HuH-7 (cell line): Measurements from ENCODE around the gene CLASP1.
A peak's percentile ranks its signal among the peaks of the same experiment; 100 is the strongest.
"Not testable (repeated sequence)": the region's sequence is repeated elsewhere in the genome, so short reads cannot be mapped to it uniquely, and the experiment has no call there.

Source experiments
- DNase-seq: peaks from one replicate; pipeline ENCODE4 v3.0.0; 2011; ENCODE audit warnings: low spot score

The CLASP1 gene

GRCh38 chr2:121649149-121649595, at the start of gene CLASP1:
TSS of gene CLASP1 (minus strand) at chr2:121649462. CDS start at chr2:121605895, 43,567 bp downstream.
- DNase-seq, result peak; percentile 89

- DNase-seq, result no peak
Observed at GRCh38 chr2:121698318-121698930, 49.2 kb upstream of the CLASP1 start.

- no peak for DNase-seq
Observed at GRCh38 chr2:121697108-121697631, 47.9 kb upstream of the CLASP1 start.

- DNase-seq, result no peak
Observed at GRCh38 chr2:121696410-121696930, 47.2 kb upstream of the CLASP1 start.

- no peak for DNase-seq
Observed at GRCh38 chr2:121695171-121695451, 45.8 kb upstream of the CLASP1 start.

- DNase-seq, result no peak
Observed at GRCh38 chr2:121694398-121695170, 45.3 kb upstream of the CLASP1 start.

GRCh38 chr2:121690572-121690971, 41.3 kb upstream of the CLASP1 start:
- DNase-seq, result not testable (repeated sequence)

GRCh38 chr2:121690095-121690494, 40.8 kb upstream of the CLASP1 start:
- DNase-seq, result no peak

- DNase-seq, result peak; percentile 40
Observed at GRCh38 chr2:121689356-121689755, 40.1 kb upstream of the CLASP1 start.

GRCh38 chr2:121688820-121689219, 39.6 kb upstream of the CLASP1 start:
- DNase-seq, result no peak

GRCh38 chr2:121686902-121687301, 37.6 kb upstream of the CLASP1 start:
- no peak for DNase-seq

GRCh38 chr2:121686218-121686617, 37.0 kb upstream of the CLASP1 start:
- DNase-seq, result no peak

GRCh38 chr2:121682396-121683298, 33.4 kb upstream of the CLASP1 start:
- no peak for DNase-seq

- no peak for DNase-seq
Observed at GRCh38 chr2:121677855-121678254, 28.6 kb upstream of the CLASP1 start.

GRCh38 chr2:121671621-121672020, 22.4 kb upstream of the CLASP1 start:
- not testable (repeated sequence) for DNase-seq

- no peak for DNase-seq
Observed at GRCh38 chr2:121670181-121670580, 20.9 kb upstream of the CLASP1 start.

GRCh38 chr2:121667618-121668017, 18.4 kb upstream of the CLASP1 start:
- no peak for DNase-seq

GRCh38 chr2:121666042-121666441, 16.8 kb upstream of the CLASP1 start:
- no peak for DNase-seq

- no peak for DNase-seq
Observed at GRCh38 chr2:121665504-121665903, 16.2 kb upstream of the CLASP1 start.

- no peak for DNase-seq
Observed at GRCh38 chr2:121664713-121665112, 15.5 kb upstream of the CLASP1 start.

GRCh38 chr2:121664086-121664485, 14.8 kb upstream of the CLASP1 start:
- DNase-seq, result no peak

GRCh38 chr2:121663434-121663833, 14.2 kb upstream of the CLASP1 start:
- DNase-seq, result no peak
